GM12891 (cell line): ENCODE measurements around the gene TMEM101.
"Not testable (repeated sequence)": the region's sequence is repeated elsewhere in the genome, so short reads cannot be mapped to it uniquely, and the experiment has no call there.

Experiments
- DNase-seq: peaks from one replicate; pipeline ENCODE4 v3.0.0; 2011; ENCODE audit warnings: low spot score; ENCODE audit not compliant: insufficient read length
- FAIRE-seq: peaks from 2 replicates; lab custom pipeline; 2011; peaks lifted over from hg19 to GRCh38; lab: Jason Lieb, UNC
- PAX5 ChIP-seq: IDR thresholded peaks from 2 replicates; pipeline ENCODE4 v1.6.1; 2011; ENCODE audit warnings: low read length, moderate library complexity, mild to moderate bottlenecking; ENCODE audit not compliant: insufficient read depth, severe bottlenecking
- POLR2A ChIP-seq: IDR thresholded peaks from 2 replicates; pipeline ENCODE4 v1.6.1; 2011; ENCODE audit warnings: low read depth, low read length, control low read depth
- POLR2AphosphoS5 ChIP-seq: IDR thresholded peaks from 2 replicates; pipeline ENCODE4 v1.6.1; 2011; ENCODE audit warnings: low read depth, low read length, control low read depth
- POU2F2 ChIP-seq: IDR thresholded peaks from 2 replicates; pipeline ENCODE4 v1.6.1; 2011; ENCODE audit warnings: low read depth, mild to moderate bottlenecking, control low read depth, low read length, moderate library complexity
- SPI1 ChIP-seq: IDR thresholded peaks from 2 replicates; pipeline ENCODE4 v1.6.1; 2011; ENCODE audit warnings: low read depth, low read length, control low read depth
- TAF1 ChIP-seq: IDR thresholded peaks from 2 replicates; pipeline ENCODE4 v1.6.1; 2011; ENCODE audit warnings: low read depth, low read length, control low read depth

Gene TMEM101

GRCh38 chr17:43976963-43977837 lies 37.6 kb downstream of the TMEM101 start:
- TF ChIP-seq POLR2AphosphoS5 (no peak), POU2F2 (no peak), PAX5 (no peak), TAF1 (no peak), SPI1 (no peak), POLR2A (no peak)
- no peak for FAIRE-seq
- no peak for DNase-seq

GRCh38 chr17:43975898-43976297 lies 38.9 kb downstream of the TMEM101 start:
- no peak for TF ChIP-seq POU2F2
- DNase-seq (no peak), FAIRE-seq (no peak)

- TF ChIP-seq SPI1 (no peak), POU2F2 (no peak), POLR2A (no peak), POLR2AphosphoS5 (no peak), PAX5 (no peak), TAF1 (no peak)
- no peak for DNase-seq
- no peak for FAIRE-seq
Observed at GRCh38 chr17:43974382-43975266, 40.1 kb downstream of the TMEM101 start.

GRCh38 chr17:43972444-43973212 lies 42.1 kb downstream of the TMEM101 start:
- not testable (repeated sequence) for DNase-seq, FAIRE-seq

- not testable (repeated sequence) for FAIRE-seq, DNase-seq
Observed at GRCh38 chr17:43971436-43971835, 43.3 kb downstream of the TMEM101 start.

- no peak for FAIRE-seq
- TF ChIP-seq SPI1 (no peak), POLR2A (no peak), POU2F2 (no peak), TAF1 (no peak), PAX5 (no peak), POLR2AphosphoS5 (no peak)
- no peak for DNase-seq
Observed at GRCh38 chr17:43970366-43970765, 44.4 kb downstream of the TMEM101 start.

GRCh38 chr17:43967251-43967875 lies 47.4 kb downstream of the TMEM101 start:
- DNase-seq (no peak), FAIRE-seq (no peak)
- TF ChIP-seq PAX5 (no peak), POLR2A (no peak), POU2F2 (no peak), SPI1 (no peak), TAF1 (no peak), POLR2AphosphoS5 (no peak)

GRCh38 chr17:43966276-43966675 lies 48.5 kb downstream of the TMEM101 start:
- TF ChIP-seq SPI1 (no peak), POLR2A (no peak), PAX5 (no peak), TAF1 (no peak), POU2F2 (no peak), POLR2AphosphoS5 (no peak)
- FAIRE-seq (no peak), DNase-seq (no peak)

- no peak for TF ChIP-seq TAF1
- no peak for TF ChIP-seq POLR2A
- no peak for TF ChIP-seq PAX5
- no peak for TF ChIP-seq POU2F2
- no peak for TF ChIP-seq SPI1
- TF ChIP-seq POLR2AphosphoS5 = no peak
- FAIRE-seq (no peak), DNase-seq (no peak)
Observed at GRCh38 chr17:43962479-43962878, 52.3 kb downstream of the TMEM101 start.
